WTC11 (cell line): Measurements from ENCODE around the gene SOX4. TPM values are rescaled to one million over a fixed set of nuclear protein-coding genes. Genes with fewer than 3 reads are reported as not detected.

ENCODE experiments used
- ATAC-seq: fragments of 200-7000 bp; cut with Tn5 transposase; 2 replicates; pipeline ENCODE4 v1.10.0; 2021; ENCODE audit warnings: mild to moderate bottlenecking, moderate library complexity
- CTCF ChIA-PET: fragments of 300-600 bp; sonication (Branson Sonifier 250); formaldehyde crosslinking; loops from one replicate; lab custom pipeline; 2021; ENCODE audit warnings: antibody characterized with exemption; lab: Charles Lee
- POLR2A ChIA-PET: fragments of 350-600 bp; sonication (Branson Sonifier 250); formaldehyde crosslinking; loops from one replicate; lab custom pipeline; 2021; ENCODE audit warnings: antibody characterized with exemption; lab: Charles Lee
- DNase-seq: peaks from one replicate; pipeline ENCODE4 v3.0.0; 2021; ENCODE audit warnings: low spot score
- H3K27ac Mint-ChIP-seq: 2 replicates; pipeline ENCODE4 v1.8.0; 2021; ENCODE audit warnings: mixed read lengths
- H3K27me3 Mint-ChIP-seq: 2 replicates; pipeline ENCODE4 v1.8.0; 2021; ENCODE audit warnings: low read depth, mild to moderate bottlenecking, moderate library complexity, mixed read lengths
- H3K36me3 Mint-ChIP-seq: 2 replicates; pipeline ENCODE4 v1.8.0; 2021; ENCODE audit warnings: mixed read lengths
- H3K4me1 Mint-ChIP-seq: 2 replicates; pipeline ENCODE4 v1.8.0; 2022; ENCODE audit warnings: mixed read lengths
- H3K4me3 Mint-ChIP-seq: 2 replicates; pipeline ENCODE4 v1.8.0; 2021; ENCODE audit warnings: mild to moderate bottlenecking, moderate library complexity, mixed read lengths
- H3K9me3 Mint-ChIP-seq: 2 replicates; pipeline ENCODE4 v1.8.0; 2021; ENCODE audit warnings: mixed read lengths
- CBFB ChIP-seq: sonication (generic); formaldehyde crosslinking; IDR thresholded peaks from 2 replicates; pipeline ENCODE4 v1.8.1; 2022; ENCODE audit warnings: mild to moderate bottlenecking, low read depth, missing genetic modification reagents
- CREM ChIP-seq: sonication (generic); formaldehyde crosslinking; IDR thresholded peaks from 2 replicates; pipeline ENCODE4 v1.8.1; 2022; ENCODE audit warnings: mild to moderate bottlenecking, missing genetic modification reagents, moderate library complexity
- GABPB1 ChIP-seq: sonication (generic); formaldehyde crosslinking; IDR thresholded peaks from 2 replicates; pipeline ENCODE4 v1.8.1; 2023; ENCODE audit warnings: mild to moderate bottlenecking, missing genetic modification reagents
- GTF2I ChIP-seq: fragments of 250-450 bp; sonication (Bioruptor Pico); conservative IDR thresholded peaks from 2 replicates; pipeline ENCODE4 v1.4.0; 2021; ENCODE audit warnings: mild to moderate bottlenecking
- MYBL2 ChIP-seq: sonication (generic); formaldehyde crosslinking; IDR thresholded peaks from 2 replicates; pipeline ENCODE4 v1.8.1; 2023; ENCODE audit warnings: mild to moderate bottlenecking, moderate library complexity, missing genetic modification reagents
- NFATC4 ChIP-seq: fragments of 250-450 bp; sonication (Bioruptor Pico); IDR thresholded peaks from 2 replicates; pipeline ENCODE4 v1.9.0; 2021; ENCODE audit warnings: mild to moderate bottlenecking
- NFYB ChIP-seq: sonication (generic); formaldehyde crosslinking; conservative IDR thresholded peaks from 2 replicates; pipeline ENCODE4 v1.8.0; 2022; ENCODE audit warnings: low read depth, missing genetic modification reagents
- RORB ChIP-seq: fragments of 250-450 bp; sonication (Bioruptor Pico); IDR thresholded peaks from 2 replicates; pipeline ENCODE4 v1.9.0; 2021; ENCODE audit warnings: mild to moderate bottlenecking
- SP1 ChIP-seq: sonication (generic); formaldehyde crosslinking; conservative IDR thresholded peaks from 2 replicates; pipeline ENCODE4 v1.8.1; 2022; ENCODE audit warnings: missing genetic modification reagents
- TEAD1 ChIP-seq: sonication (generic); formaldehyde crosslinking; IDR thresholded peaks from 2 replicates; pipeline ENCODE4 v1.8.0; 2022; ENCODE audit warnings: mild to moderate bottlenecking, missing genetic modification reagents
- ZBTB21 ChIP-seq: sonication (generic); formaldehyde crosslinking; IDR thresholded peaks from 2 replicates; pipeline ENCODE4 v1.8.1; 2023; ENCODE audit warnings: mild to moderate bottlenecking, missing genetic modification reagents, borderline replicate concordance
- ZNF138 ChIP-seq: sonication (generic); formaldehyde crosslinking; conservative IDR thresholded peaks from 2 replicates; pipeline ENCODE4 v1.8.1; 2022; ENCODE audit warnings: mild to moderate bottlenecking, moderate library complexity, missing genetic modification reagents
- ZNF263 ChIP-seq: sonication (generic); formaldehyde crosslinking; IDR thresholded peaks from 2 replicates; pipeline ENCODE4 v1.8.1; 2022; ENCODE audit warnings: low read depth, mild to moderate bottlenecking, moderate library complexity, missing genetic modification reagents
- ZNF317 ChIP-seq: sonication (generic); formaldehyde crosslinking; IDR thresholded peaks from 2 replicates; pipeline ENCODE4 v1.8.1; 2023; ENCODE audit warnings: low read depth, mild to moderate bottlenecking, moderate library complexity, missing genetic modification reagents, borderline replicate concordance
- ZNF416 ChIP-seq: fragments of 250-450 bp; sonication (Bioruptor Pico); IDR thresholded peaks from 2 replicates; pipeline ENCODE4 v1.9.0; 2021; ENCODE audit warnings: mild to moderate bottlenecking, inconsistent platforms
- total RNA-seq: library from RNA; stranded (reverse); gene quantifications from 3 replicates; pipeline ENCODE4 v1.2.3, GENCODE V29; 2021
- TF ChIP-seq, protein P1 (sequence below): sonication (generic); formaldehyde crosslinking; IDR thresholded peaks from 2 replicates; pipeline ENCODE4 v1.8.1; 2023; ENCODE audit warnings: mild to moderate bottlenecking, missing genetic modification reagents, moderate library complexity
- TF ChIP-seq, protein P2 (sequence below): sonication (generic); formaldehyde crosslinking; IDR thresholded peaks from 2 replicates; pipeline ENCODE4 v1.8.0; 2023; ENCODE audit warnings: mild to moderate bottlenecking, missing genetic modification reagents
- TF ChIP-seq, protein P3 (sequence below): sonication (generic); formaldehyde crosslinking; conservative IDR thresholded peaks from 2 replicates; pipeline ENCODE4 v1.8.1; 2022; ENCODE audit warnings: mild to moderate bottlenecking, missing genetic modification reagents
- TF ChIP-seq, protein P4 (sequence below): sonication (generic); formaldehyde crosslinking; IDR thresholded peaks from 2 replicates; pipeline ENCODE4 v1.8.1; 2023; ENCODE audit warnings: mild to moderate bottlenecking, missing genetic modification reagents, borderline replicate concordance
- TF ChIP-seq, protein P5 (sequence below): fragments of 250-450 bp; sonication (Bioruptor Pico); IDR thresholded peaks from 2 replicates; pipeline ENCODE4 v1.9.0; 2021; ENCODE audit warnings: mild to moderate bottlenecking
- TF ChIP-seq, protein P6 (sequence below): sonication (generic); formaldehyde crosslinking; IDR thresholded peaks from 2 replicates; pipeline ENCODE4 v1.8.0; 2022; ENCODE audit warnings: mild to moderate bottlenecking, missing genetic modification reagents

Gene SOX4
- total RNA-seq, 1 experiment from 2014 or later, result 182 TPM

DNA sequence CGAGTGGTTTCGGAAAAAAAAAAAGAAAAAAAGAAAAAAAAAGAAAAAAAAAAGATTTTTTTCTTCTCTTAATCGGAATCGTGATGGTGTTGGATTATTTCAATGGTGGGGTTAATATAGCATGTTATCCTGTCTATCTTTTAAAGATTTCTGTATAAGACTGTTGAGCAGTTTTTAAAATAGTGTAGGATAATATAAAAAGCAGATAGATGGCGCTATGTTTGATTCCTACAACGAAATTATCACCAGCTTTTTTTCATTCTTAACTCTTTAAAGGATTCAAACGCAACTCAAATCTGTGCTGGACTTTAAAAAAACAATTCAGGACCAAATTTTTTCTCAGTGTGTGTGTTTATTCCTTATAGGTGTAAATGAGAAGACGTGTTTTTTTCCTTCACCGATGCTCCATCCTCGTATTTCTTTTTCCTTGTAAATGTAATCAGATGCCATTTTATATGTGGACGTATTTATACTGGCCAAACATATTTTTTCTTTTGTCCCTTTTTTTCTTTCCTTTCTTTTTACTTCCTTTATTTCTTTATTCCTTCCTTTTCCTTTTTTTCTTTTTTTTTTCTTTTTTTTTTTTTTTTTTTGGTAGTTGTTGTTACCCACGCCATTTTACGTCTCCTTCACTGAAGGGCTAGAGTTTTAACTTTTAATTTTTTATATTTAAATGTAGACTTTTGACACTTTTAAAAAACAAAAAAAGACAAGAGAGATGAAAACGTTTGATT lies 3.6 kb downstream of the SOX4 start (continued):
- no peak for TF ChIP-seq MYBL2 (CRISPR knock-in tag)
- no peak for TF ChIP-seq CREM
- TF ChIP-seq GABPB1, result no peak
- no peak for TF ChIP-seq ZNF416
- no peak for TF ChIP-seq ZNF263
- no peak for TF ChIP-seq NFATC4 (CRISPR knock-in tag)
- TF ChIP-seq, protein P1, sequence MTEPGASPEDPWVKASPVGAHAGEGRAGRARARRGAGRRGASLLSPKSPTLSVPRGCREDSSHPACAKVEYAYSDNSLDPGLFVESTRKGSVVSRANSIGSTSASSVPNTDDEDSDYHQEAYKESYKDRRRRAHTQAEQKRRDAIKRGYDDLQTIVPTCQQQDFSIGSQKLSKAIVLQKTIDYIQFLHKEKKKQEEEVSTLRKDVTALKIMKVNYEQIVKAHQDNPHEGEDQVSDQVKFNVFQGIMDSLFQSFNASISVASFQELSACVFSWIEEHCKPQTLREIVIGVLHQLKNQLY, result no peak
- TF ChIP-seq, protein P2, sequence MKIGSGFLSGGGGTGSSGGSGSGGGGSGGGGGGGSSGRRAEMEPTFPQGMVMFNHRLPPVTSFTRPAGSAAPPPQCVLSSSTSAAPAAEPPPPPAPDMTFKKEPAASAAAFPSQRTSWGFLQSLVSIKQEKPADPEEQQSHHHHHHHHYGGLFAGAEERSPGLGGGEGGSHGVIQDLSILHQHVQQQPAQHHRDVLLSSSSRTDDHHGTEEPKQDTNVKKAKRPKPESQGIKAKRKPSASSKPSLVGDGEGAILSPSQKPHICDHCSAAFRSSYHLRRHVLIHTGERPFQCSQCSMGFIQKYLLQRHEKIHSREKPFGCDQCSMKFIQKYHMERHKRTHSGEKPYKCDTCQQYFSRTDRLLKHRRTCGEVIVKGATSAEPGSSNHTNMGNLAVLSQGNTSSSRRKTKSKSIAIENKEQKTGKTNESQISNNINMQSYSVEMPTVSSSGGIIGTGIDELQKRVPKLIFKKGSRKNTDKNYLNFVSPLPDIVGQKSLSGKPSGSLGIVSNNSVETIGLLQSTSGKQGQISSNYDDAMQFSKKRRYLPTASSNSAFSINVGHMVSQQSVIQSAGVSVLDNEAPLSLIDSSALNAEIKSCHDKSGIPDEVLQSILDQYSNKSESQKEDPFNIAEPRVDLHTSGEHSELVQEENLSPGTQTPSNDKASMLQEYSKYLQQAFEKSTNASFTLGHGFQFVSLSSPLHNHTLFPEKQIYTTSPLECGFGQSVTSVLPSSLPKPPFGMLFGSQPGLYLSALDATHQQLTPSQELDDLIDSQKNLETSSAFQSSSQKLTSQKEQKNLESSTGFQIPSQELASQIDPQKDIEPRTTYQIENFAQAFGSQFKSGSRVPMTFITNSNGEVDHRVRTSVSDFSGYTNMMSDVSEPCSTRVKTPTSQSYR (CRISPR knock-in tag), result no peak
- TF ChIP-seq ZBTB21, result no peak
- TF ChIP-seq NFYB (CRISPR knock-in tag), result no peak
- no peak for TF ChIP-seq SP1 (CRISPR knock-in tag)
- TF ChIP-seq ZNF317, result no peak
- TF ChIP-seq, all 79 proteins: peak for 0

DNA sequence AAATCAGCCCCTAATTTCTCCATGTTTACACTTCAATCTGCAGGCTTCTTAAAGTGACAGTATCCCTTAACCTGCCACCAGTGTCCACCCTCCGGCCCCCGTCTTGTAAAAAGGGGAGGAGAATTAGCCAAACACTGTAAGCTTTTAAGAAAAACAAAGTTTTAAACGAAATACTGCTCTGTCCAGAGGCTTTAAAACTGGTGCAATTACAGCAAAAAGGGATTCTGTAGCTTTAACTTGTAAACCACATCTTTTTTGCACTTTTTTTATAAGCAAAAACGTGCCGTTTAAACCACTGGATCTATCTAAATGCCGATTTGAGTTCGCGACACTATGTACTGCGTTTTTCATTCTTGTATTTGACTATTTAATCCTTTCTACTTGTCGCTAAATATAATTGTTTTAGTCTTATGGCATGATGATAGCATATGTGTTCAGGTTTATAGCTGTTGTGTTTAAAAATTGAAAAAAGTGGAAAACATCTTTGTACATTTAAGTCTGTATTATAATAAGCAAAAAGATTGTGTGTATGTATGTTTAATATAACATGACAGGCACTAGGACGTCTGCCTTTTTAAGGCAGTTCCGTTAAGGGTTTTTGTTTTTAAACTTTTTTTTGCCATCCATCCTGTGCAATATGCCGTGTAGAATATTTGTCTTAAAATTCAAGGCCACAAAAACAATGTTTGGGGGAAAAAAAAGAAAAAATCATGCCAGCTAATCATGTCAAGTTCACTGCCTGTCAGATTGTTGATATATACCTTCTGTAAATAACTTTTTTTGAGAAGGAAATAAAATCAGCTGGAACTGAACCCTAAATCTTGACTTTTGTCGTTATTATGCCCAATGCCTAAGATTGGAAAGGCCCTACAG lies 4.5 kb downstream of the SOX4 start:
- H3K36me3 Mint-ChIP-seq, result peaks cover 40% of the 10 kb centered on the region
- peak overlapping the region; percentile 97 for H3K4me3 Mint-ChIP-seq
- H3K27ac Mint-ChIP-seq, result peak overlapping the region; percentile 96
- TF ChIP-seq ZNF138 (no peak), RORB (CRISPR knock-in tag) (no peak)
- TF ChIP-seq, protein P3, sequence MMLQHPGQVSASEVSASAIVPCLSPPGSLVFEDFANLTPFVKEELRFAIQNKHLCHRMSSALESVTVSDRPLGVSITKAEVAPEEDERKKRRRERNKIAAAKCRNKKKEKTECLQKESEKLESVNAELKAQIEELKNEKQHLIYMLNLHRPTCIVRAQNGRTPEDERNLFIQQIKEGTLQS (CRISPR knock-in tag), result no peak
- TF ChIP-seq, all 79 proteins: peak for 0
- DNase-seq, result no peak
- ChIA-PET POLR2A (interaction anchor here (0.8 to 1.0 kb wide), 3 partner anchors 9 to 69 kb away, joined by 3 to 4 read pairs (median 4); no protein-coding TSS in a partner anchor), CTCF (interaction anchor here (0.6 to 1.7 kb wide), 2 partner anchors 10 to 303 kb away, joined by 5 to 7 read pairs; no protein-coding TSS in a partner anchor)
- Mint-ChIP-seq H3K27me3 (no peaks in the 10 kb centered on the region; the same call in 1 of the 2 replicates), H3K9me3 (no peaks in the 10 kb centered on the region), H3K4me1 (peaks cover 47% of the 10 kb centered on the region)
- ATAC-seq, result no peak

DNA sequence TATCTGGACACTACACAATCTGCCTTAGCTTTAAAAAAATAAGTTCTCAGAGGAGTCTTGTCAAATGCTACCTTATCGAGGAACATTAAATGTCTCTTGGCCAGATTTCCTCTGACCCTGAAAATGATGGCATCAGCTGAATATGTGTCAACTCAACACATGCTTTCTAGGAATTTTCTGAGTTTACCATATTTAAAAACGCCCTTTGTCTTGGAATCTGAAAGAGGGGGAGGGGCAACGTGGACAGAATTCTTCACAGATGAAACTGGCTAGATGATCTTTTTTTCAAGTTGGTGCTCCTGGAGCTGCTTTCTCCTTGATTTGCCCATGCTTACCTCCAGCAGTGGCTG lies 5.1 kb downstream of the SOX4 start:
- peak overlapping the region; percentile 96 for H3K27ac Mint-ChIP-seq
- ChIA-PET CTCF (interaction anchor here (1.0 kb wide), 1 partner anchor 10 kb away, joined by 3 read pairs; no protein-coding TSS in a partner anchor), POLR2A (interaction anchor here (0.8 to 1.0 kb wide), 3 partner anchors 10 to 69 kb away, joined by 3 to 4 read pairs (median 4); no protein-coding TSS in a partner anchor)
- no peaks in the 10 kb centered on the region for H3K9me3 Mint-ChIP-seq
- no peaks in the 10 kb centered on the region; the same call in 1 of the 2 replicates for H3K27me3 Mint-ChIP-seq
- no peak for DNase-seq
- no peak for ATAC-seq
- peak overlapping the region; percentile 97 for H3K4me3 Mint-ChIP-seq
- H3K4me1 Mint-ChIP-seq, result peaks cover 52% of the 10 kb centered on the region
- peaks cover 40% of the 10 kb centered on the region for H3K36me3 Mint-ChIP-seq
- TF ChIP-seq, protein P4, sequence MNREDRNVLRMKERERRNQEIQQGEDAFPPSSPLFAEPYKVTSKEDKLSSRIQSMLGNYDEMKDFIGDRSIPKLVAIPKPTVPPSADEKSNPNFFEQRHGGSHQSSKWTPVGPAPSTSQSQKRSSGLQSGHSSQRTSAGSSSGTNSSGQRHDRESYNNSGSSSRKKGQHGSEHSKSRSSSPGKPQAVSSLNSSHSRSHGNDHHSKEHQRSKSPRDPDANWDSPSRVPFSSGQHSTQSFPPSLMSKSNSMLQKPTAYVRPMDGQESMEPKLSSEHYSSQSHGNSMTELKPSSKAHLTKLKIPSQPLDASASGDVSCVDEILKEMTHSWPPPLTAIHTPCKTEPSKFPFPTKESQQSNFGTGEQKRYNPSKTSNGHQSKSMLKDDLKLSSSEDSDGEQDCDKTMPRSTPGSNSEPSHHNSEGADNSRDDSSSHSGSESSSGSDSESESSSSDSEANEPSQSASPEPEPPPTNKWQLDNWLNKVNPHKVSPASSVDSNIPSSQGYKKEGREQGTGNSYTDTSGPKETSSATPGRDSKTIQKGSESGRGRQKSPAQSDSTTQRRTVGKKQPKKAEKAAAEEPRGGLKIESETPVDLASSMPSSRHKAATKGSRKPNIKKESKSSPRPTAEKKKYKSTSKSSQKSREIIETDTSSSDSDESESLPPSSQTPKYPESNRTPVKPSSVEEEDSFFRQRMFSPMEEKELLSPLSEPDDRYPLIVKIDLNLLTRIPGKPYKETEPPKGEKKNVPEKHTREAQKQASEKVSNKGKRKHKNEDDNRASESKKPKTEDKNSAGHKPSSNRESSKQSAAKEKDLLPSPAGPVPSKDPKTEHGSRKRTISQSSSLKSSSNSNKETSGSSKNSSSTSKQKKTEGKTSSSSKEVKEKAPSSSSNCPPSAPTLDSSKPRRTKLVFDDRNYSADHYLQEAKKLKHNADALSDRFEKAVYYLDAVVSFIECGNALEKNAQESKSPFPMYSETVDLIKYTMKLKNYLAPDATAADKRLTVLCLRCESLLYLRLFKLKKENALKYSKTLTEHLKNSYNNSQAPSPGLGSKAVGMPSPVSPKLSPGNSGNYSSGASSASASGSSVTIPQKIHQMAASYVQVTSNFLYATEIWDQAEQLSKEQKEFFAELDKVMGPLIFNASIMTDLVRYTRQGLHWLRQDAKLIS (CRISPR knock-in tag), result no peak
- TF ChIP-seq TEAD1 (CRISPR knock-in tag), result no peak
- TF ChIP-seq, protein P3 (CRISPR knock-in tag), result no peak
- TF ChIP-seq GTF2I (CRISPR knock-in tag), result no peak
- TF ChIP-seq, protein P5, sequence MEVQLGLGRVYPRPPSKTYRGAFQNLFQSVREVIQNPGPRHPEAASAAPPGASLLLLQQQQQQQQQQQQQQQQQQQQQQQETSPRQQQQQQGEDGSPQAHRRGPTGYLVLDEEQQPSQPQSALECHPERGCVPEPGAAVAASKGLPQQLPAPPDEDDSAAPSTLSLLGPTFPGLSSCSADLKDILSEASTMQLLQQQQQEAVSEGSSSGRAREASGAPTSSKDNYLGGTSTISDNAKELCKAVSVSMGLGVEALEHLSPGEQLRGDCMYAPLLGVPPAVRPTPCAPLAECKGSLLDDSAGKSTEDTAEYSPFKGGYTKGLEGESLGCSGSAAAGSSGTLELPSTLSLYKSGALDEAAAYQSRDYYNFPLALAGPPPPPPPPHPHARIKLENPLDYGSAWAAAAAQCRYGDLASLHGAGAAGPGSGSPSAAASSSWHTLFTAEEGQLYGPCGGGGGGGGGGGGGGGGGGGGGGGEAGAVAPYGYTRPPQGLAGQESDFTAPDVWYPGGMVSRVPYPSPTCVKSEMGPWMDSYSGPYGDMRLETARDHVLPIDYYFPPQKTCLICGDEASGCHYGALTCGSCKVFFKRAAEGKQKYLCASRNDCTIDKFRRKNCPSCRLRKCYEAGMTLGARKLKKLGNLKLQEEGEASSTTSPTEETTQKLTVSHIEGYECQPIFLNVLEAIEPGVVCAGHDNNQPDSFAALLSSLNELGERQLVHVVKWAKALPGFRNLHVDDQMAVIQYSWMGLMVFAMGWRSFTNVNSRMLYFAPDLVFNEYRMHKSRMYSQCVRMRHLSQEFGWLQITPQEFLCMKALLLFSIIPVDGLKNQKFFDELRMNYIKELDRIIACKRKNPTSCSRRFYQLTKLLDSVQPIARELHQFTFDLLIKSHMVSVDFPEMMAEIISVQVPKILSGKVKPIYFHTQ (CRISPR knock-in tag), result no peak
- TF ChIP-seq, protein P6, sequence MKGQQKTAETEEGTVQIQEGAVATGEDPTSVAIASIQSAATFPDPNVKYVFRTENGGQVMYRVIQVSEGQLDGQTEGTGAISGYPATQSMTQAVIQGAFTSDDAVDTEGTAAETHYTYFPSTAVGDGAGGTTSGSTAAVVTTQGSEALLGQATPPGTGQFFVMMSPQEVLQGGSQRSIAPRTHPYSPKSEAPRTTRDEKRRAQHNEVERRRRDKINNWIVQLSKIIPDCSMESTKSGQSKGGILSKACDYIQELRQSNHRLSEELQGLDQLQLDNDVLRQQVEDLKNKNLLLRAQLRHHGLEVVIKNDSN (CRISPR knock-in tag), result no peak
- no peak for TF ChIP-seq CBFB (CRISPR knock-in tag)
